Skeletal muscle satellite cell (primary cell): ENCODE measurements around the gene GPC5.
"Not testable (repeated sequence)": the region's sequence is repeated elsewhere in the genome, so short reads cannot be mapped to it uniquely, and the experiment has no call there.

Experiments used
- H3K27me3 ChIP-seq: 2 replicates; pipeline ENCODE4 v1.7.0; 2013; ENCODE audit warnings: low read length; ENCODE audit not compliant: control insufficient read depth, insufficient read depth
- H3K36me3 ChIP-seq: 2 replicates; pipeline ENCODE4 v1.7.0; 2013; ENCODE audit warnings: mild to moderate bottlenecking, control low read depth, low read length; ENCODE audit not compliant: insufficient read depth
- H3K4me1 ChIP-seq: 2 replicates; pipeline ENCODE4 v1.7.0; 2013; ENCODE audit warnings: low read length; ENCODE audit not compliant: control insufficient read depth, insufficient read depth
- H3K4me2 ChIP-seq: 2 replicates; pipeline ENCODE4 v1.7.0; 2013; ENCODE audit warnings: mild to moderate bottlenecking, low read length
- H3K4me3 ChIP-seq: 2 replicates; pipeline ENCODE4 v1.7.0; 2013; ENCODE audit warnings: low read length
- H3K9ac ChIP-seq: 2 replicates; pipeline ENCODE4 v1.7.0; 2013; ENCODE audit warnings: mild to moderate bottlenecking, low read depth, low read length, moderate library complexity
- H3K9me3 ChIP-seq: replicated peaks from 2 replicates; pipeline ENCODE4 v1.7.0; 2013; ENCODE audit warnings: mild to moderate bottlenecking, control low read depth, low read length

GPC5 gene

GRCh38 chr13:92259523-92259922, 861.1 kb downstream of the GPC5 start:
- no peaks in the 10 kb centered on the region for H3K36me3 ChIP-seq
- H3K9me3 ChIP-seq = no peaks in the 10 kb centered on the region
- H3K9ac ChIP-seq = no peak overlapping the region
- no peaks in the 10 kb centered on the region for H3K4me1 ChIP-seq
- no peak overlapping the region for H3K4me2 ChIP-seq
- H3K27me3 ChIP-seq = no peaks in the 10 kb centered on the region
- H3K4me3 ChIP-seq = no peak overlapping the region

- Histone ChIP-seq H3K4me1 (no peaks in the 10 kb centered on the region), H3K9ac (no peak overlapping the region), H3K9me3 (no peaks in the 10 kb centered on the region), H3K36me3 (no peaks in the 10 kb centered on the region), H3K4me3 (no peak overlapping the region), H3K4me2 (no peak overlapping the region), H3K27me3 (no peaks in the 10 kb centered on the region)
Measured at GRCh38 chr13:92260363-92260762, 861.9 kb downstream of the GPC5 start.

GRCh38 chr13:92262100-92262788, 863.8 kb downstream of the GPC5 start:
- H3K36me3 ChIP-seq = no peaks in the 10 kb centered on the region

GRCh38 chr13:92265408-92265807, 867.0 kb downstream of the GPC5 start:
- Histone ChIP-seq H3K36me3 (no peaks in the 10 kb centered on the region), H3K27me3 (no peaks in the 10 kb centered on the region), H3K4me3 (no peak overlapping the region), H3K9me3 (no peaks in the 10 kb centered on the region), H3K9ac (no peak overlapping the region), H3K4me2 (no peak overlapping the region), H3K4me1 (no peaks in the 10 kb centered on the region)

More at GRCh38 chr13:92262100-92262788, 863.8 kb downstream of the GPC5 start:
- H3K4me1 ChIP-seq = no peaks in the 10 kb centered on the region
- no peak overlapping the region for H3K9ac ChIP-seq
- H3K9me3 ChIP-seq = no peaks in the 10 kb centered on the region
- no peak overlapping the region for H3K4me2 ChIP-seq
- H3K27me3 ChIP-seq = no peaks in the 10 kb centered on the region
- H3K4me3 ChIP-seq = no peak overlapping the region

GRCh38 chr13:92270990-92271389, 872.6 kb downstream of the GPC5 start:
- no peaks in the 10 kb centered on the region for H3K27me3 ChIP-seq
- H3K4me3 ChIP-seq = no peak overlapping the region
- H3K36me3 ChIP-seq = no peaks in the 10 kb centered on the region
- no peaks in the 10 kb centered on the region for H3K9me3 ChIP-seq
- H3K9ac ChIP-seq = no peak overlapping the region
- H3K4me1 ChIP-seq = no peaks in the 10 kb centered on the region
- no peak overlapping the region for H3K4me2 ChIP-seq

- Histone ChIP-seq H3K27me3 (no peaks in the 10 kb centered on the region), H3K36me3 (no peaks in the 10 kb centered on the region), H3K4me3 (no peak overlapping the region), H3K9ac (no peak overlapping the region), H3K9me3 (no peaks in the 10 kb centered on the region), H3K4me1 (no peaks in the 10 kb centered on the region), H3K4me2 (no peak overlapping the region)
Measured at GRCh38 chr13:92272177-92272576, 873.8 kb downstream of the GPC5 start.

- H3K36me3 ChIP-seq, H3K9ac ChIP-seq, H3K4me3 ChIP-seq, H3K4me1 ChIP-seq, H3K4me2 ChIP-seq, H3K9me3 ChIP-seq, H3K27me3 ChIP-seq: not testable (repeated sequence)
Measured at GRCh38 chr13:92280986-92281385, 882.6 kb downstream of the GPC5 start.

- H3K9me3 ChIP-seq, H3K4me3 ChIP-seq, H3K9ac ChIP-seq, H3K4me1 ChIP-seq, H3K27me3 ChIP-seq, H3K36me3 ChIP-seq, H3K4me2 ChIP-seq: not testable (repeated sequence)
Measured at GRCh38 chr13:92290718-92291307, 892.4 kb downstream of the GPC5 start.

- H3K27me3 ChIP-seq, H3K36me3 ChIP-seq, H3K4me1 ChIP-seq, H3K9me3 ChIP-seq, H3K9ac ChIP-seq, H3K4me3 ChIP-seq, H3K4me2 ChIP-seq: not testable (repeated sequence)
Measured at GRCh38 chr13:92294533-92294932, 896.1 kb downstream of the GPC5 start.

GRCh38 chr13:92296154-92296671, 897.8 kb downstream of the GPC5 start:
- not testable (repeated sequence) for H3K9ac ChIP-seq, H3K4me1 ChIP-seq, H3K27me3 ChIP-seq, H3K4me3 ChIP-seq, H3K9me3 ChIP-seq, H3K36me3 ChIP-seq, H3K4me2 ChIP-seq

GRCh38 chr13:92297971-92298942, 899.8 kb downstream of the GPC5 start:
- Histone ChIP-seq H3K9me3 (no peaks in the 10 kb centered on the region), H3K4me2 (no peak overlapping the region)

More at GRCh38 chr13:92297971-92298942, 899.8 kb downstream of the GPC5 start:
- Histone ChIP-seq H3K4me1 (no peaks in the 10 kb centered on the region), H3K4me3 (no peak overlapping the region), H3K27me3 (no peaks in the 10 kb centered on the region), H3K36me3 (no peaks in the 10 kb centered on the region), H3K9ac (no peak overlapping the region)
